Colonic mucosa (tissue), 4 donors: ENCODE measurements around the gene RELT. TPM values are rescaled to one million over a fixed set of nuclear protein-coding genes. Genes with fewer than 3 reads are reported as not detected.

Experiments
- DNase-seq: peaks from one replicate; pipeline ENCODE4 v3.0.0-alpha.2; 2020
- H3K27ac ChIP-seq: fragments of 200-600 bp; one replicate; pipeline ENCODE4 v1.8.0; 2021
- H3K27me3 ChIP-seq: fragments of 200-600 bp; one replicate; pipeline ENCODE4 v1.8.0; 2021
- H3K36me3 ChIP-seq: fragments of 200-600 bp; one replicate; pipeline ENCODE4 v1.8.0; 2021
- H3K4me1 ChIP-seq: fragments of 200-600 bp; one replicate; pipeline ENCODE4 v1.8.0; 2021; ENCODE audit warnings: mild to moderate bottlenecking
- H3K4me3 ChIP-seq: fragments of 200-600 bp; one replicate; pipeline ENCODE4 v1.8.0; 2021
- H3K9ac ChIP-seq, 2 donors: one replicate each; pipeline ENCODE4 v1.7.0; 2013; ENCODE audit warnings: control low read depth in 2 of 2, low read depth in 2 of 2, low read length in 2 of 2
- H3K9me3 ChIP-seq: fragments of 200-600 bp; one replicate; pipeline ENCODE4 v1.8.0; 2021
- intact Hi-C: fragments of 100-400 bp; cut with DNase I; formaldehyde crosslinking; loops from one replicate; pipeline ENCODE4 v1.14.1; 2022
- total RNA-seq, 2 donors: library from RNA; stranded (reverse); fragmentation: NEBNext Ultra II Directional in 1 of 2; extraction: Animal tissue kit (Norgen Biotek cat#: 25700) in 1 of 2; gene quantifications; one replicate each; pipeline ENCODE4 v1.2.1, GENCODE V29; 2021
- TF ChIP-seq, protein P1 (sequence below): fragments of 200-600 bp; IDR thresholded peaks from one replicate; pipeline ENCODE4 v1.8.0; 2022; ENCODE audit warnings: antibody characterized with exemption, mild to moderate bottlenecking
- donor health status: healthy.
- donor health status: DM: no; HTN: no; CAD: no.
- donor health status: DM: no; HTN: no; CAD: no.

RELT gene
- total RNA-seq, 2 donors from 2014 or later = 4.0 to 7.1 TPM

GRCh38 chr11:73396251-73396930 is 20.2 kb downstream of the RELT start:
- no peaks in the 10 kb centered on the region for H3K27me3 ChIP-seq
- DNase-seq = no peak
- H3K36me3 ChIP-seq = no peaks in the 10 kb centered on the region
- H3K4me3 ChIP-seq = no peak overlapping the region
- no peaks in the 10 kb centered on the region for H3K4me1 ChIP-seq
- no peak overlapping the region for H3K27ac ChIP-seq
- intact Hi-C loops = loop anchor here (10.0 kb wide), 1 partner anchor 102 kb away; no protein-coding TSS in a partner anchor
- TF ChIP-seq, protein P1, sequence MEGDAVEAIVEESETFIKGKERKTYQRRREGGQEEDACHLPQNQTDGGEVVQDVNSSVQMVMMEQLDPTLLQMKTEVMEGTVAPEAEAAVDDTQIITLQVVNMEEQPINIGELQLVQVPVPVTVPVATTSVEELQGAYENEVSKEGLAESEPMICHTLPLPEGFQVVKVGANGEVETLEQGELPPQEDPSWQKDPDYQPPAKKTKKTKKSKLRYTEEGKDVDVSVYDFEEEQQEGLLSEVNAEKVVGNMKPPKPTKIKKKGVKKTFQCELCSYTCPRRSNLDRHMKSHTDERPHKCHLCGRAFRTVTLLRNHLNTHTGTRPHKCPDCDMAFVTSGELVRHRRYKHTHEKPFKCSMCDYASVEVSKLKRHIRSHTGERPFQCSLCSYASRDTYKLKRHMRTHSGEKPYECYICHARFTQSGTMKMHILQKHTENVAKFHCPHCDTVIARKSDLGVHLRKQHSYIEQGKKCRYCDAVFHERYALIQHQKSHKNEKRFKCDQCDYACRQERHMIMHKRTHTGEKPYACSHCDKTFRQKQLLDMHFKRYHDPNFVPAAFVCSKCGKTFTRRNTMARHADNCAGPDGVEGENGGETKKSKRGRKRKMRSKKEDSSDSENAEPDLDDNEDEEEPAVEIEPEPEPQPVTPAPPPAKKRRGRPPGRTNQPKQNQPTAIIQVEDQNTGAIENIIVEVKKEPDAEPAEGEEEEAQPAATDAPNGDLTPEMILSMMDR = no peak
- no peaks in the 10 kb centered on the region for H3K9me3 ChIP-seq
- H3K9ac ChIP-seq = no peak overlapping the region

DNA sequence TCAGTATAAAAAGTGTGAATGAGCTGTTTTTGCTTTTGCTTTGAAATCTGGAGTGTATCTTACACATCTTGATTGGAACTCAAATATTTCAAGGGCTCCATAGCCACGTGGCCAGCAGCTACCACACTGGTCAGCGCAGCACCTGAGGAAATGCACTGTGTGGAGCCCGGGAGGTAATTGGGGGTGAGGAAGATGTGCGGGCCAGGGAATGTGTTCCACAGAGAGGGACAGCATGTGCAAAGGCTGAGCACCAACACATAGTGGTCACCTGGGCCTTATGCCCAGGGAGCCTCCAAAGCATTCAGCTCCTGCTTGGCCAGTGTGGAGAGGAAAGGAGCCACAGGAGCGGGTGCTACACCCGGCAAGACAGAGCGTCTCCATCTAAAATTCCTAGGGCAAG is 20.8 kb downstream of the RELT start:
- H3K9me3 ChIP-seq = no peaks in the 10 kb centered on the region
- no peak for DNase-seq
- H3K9ac ChIP-seq = no peak overlapping the region
- H3K27ac ChIP-seq = no peak overlapping the region
- intact Hi-C loops = loop anchor here (10.0 kb wide), 1 partner anchor 102 kb away; no protein-coding TSS in a partner anchor
- TF ChIP-seq, protein P1 = no peak
- H3K4me1 ChIP-seq = no peaks in the 10 kb centered on the region
- no peak overlapping the region for H3K4me3 ChIP-seq
- no peaks in the 10 kb centered on the region for H3K27me3 ChIP-seq
- H3K36me3 ChIP-seq = no peaks in the 10 kb centered on the region

DNA sequence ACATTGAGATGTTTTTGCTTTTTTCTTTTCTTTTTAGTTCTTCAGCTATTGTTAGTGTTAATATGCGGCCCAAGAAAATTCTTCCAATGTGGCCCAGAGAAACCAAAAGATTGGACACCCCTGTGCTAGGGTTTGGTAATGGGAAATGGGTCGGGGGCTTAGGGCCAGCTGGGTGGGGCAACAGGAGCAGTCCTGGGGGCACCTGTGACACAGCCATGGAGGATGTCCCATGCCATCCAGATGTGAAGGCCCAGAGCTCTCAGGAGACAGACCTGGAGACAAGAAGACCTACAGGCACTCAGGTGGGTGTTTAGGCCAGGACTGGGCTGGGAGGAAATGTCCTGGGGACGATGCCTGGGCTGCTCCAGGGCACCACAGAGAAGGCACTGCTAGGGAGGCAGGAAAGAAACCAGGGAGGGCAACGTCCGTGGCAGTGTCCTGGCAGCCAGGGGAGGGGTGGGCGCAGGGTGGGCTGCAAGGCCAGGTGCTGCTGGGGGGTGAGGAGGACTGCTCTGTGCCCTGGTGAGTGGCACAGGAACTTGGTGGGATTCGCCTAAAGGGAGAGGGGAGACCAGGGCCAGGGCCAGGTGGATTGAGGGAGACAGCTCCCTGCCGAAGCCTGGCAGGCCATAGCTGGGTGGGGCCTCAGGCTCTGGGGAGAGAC is 21.4 kb downstream of the RELT start:
- intact Hi-C loops = loop anchor here (10.0 kb wide), 1 partner anchor 103 kb away; no protein-coding TSS in a partner anchor
- Histone ChIP-seq H3K9ac (no peak overlapping the region), H3K4me3 (no peak overlapping the region), H3K4me1 (no peaks in the 10 kb centered on the region), H3K27me3 (no peaks in the 10 kb centered on the region), H3K36me3 (no peaks in the 10 kb centered on the region), H3K27ac (no peak overlapping the region), H3K9me3 (no peaks in the 10 kb centered on the region)
- no peak for DNase-seq
- TF ChIP-seq, protein P1 = no peak

DNA sequence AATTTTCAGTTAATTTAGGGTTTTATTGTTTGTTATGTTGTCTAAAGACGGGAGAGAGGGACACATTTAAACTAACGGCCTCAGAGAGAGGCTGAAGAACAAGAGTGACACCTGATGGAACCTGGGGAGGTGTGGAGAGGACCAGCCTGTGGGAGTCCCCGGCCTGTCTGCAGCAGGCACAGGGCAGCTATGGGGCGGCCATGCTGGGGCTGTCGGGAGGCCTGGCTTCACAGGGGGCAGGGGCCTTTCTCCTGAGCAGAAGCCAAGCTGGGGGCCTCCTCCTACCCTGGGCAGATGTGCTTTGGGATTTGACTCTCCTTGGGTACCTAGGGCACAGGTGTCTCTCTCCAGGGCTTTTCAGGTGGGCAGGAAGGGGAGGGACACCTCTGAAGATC is 21.9 kb downstream of the RELT start:
- Histone ChIP-seq H3K4me1 (no peaks in the 10 kb centered on the region), H3K9ac (no peak overlapping the region), H3K27ac (no peak overlapping the region), H3K9me3 (no peaks in the 10 kb centered on the region), H3K36me3 (no peaks in the 10 kb centered on the region), H3K27me3 (no peaks in the 10 kb centered on the region), H3K4me3 (no peak overlapping the region)
- intact Hi-C loops = loop anchor here (10.0 kb wide), 1 partner anchor 103 kb away; no protein-coding TSS in a partner anchor
- no peak for DNase-seq
- TF ChIP-seq, protein P1 = no peak

GRCh38 chr11:73398721-73399120 is 22.5 kb downstream of the RELT start:
- Histone ChIP-seq H3K36me3 (no peaks in the 10 kb centered on the region), H3K9me3 (no peaks in the 10 kb centered on the region), H3K4me1 (no peaks in the 10 kb centered on the region), H3K9ac (no peak overlapping the region), H3K27ac (no peak overlapping the region), H3K27me3 (no peaks in the 10 kb centered on the region), H3K4me3 (no peak overlapping the region)
- TF ChIP-seq, protein P1 = no peak
- DNase-seq = no peak
- intact Hi-C loops = loop anchor here (10.0 kb wide), 1 partner anchor 104 kb away; no protein-coding TSS in a partner anchor
